H1 (cell line): Measurements from ENCODE around the gene TRABD. TPM values are rescaled to one million over a fixed set of nuclear protein-coding genes. Genes with fewer than 3 reads are reported as not detected.

Experiments
- CTCF ChIA-PET: fragments of 300-600 bp; sonication (Branson Sonifier 250); formaldehyde crosslinking; loops from one replicate; lab custom pipeline; 2021; ENCODE audit not compliant: partially characterized antibody; lab: Charles Lee
- POLR2A ChIA-PET: fragments of 300-600 bp; sonication (Branson Sonifier 250); formaldehyde crosslinking; loops from one replicate; lab custom pipeline; 2021; ENCODE audit warnings: inconsistent platforms; ENCODE audit not compliant: partially characterized antibody; lab: Charles Lee
- DNase-seq, 2 experiments: peaks; one replicate each; pipeline versions ENCODE4 v3.0.0 to v3.0.0-alpha.2; 2010 to 2022; ENCODE audit warnings: low spot score in 2 of 2, low read depth in 1 of 2, mixed read lengths in 1 of 2
- FAIRE-seq: peaks from 2 replicates; lab custom pipeline; 2011; peaks lifted over from hg19 to GRCh38; lab: Jason Lieb, UNC
- H2AFZ ChIP-seq: 2 replicates; pipeline ENCODE4 v1.8.1; 2012; ENCODE audit warnings: low read length, inconsistent platforms
- H2AK5ac ChIP-seq: 2 replicates; pipeline ENCODE4 v1.6.1; 2013; ENCODE audit warnings: low read depth, low read length
- H2BK120ac ChIP-seq: replicated peaks from 2 replicates; pipeline ENCODE3; 2013; ENCODE audit warnings: low read depth, low read length, inconsistent platforms
- H2BK12ac ChIP-seq: 2 replicates; pipeline ENCODE4 v1.6.1; 2013; ENCODE audit warnings: low read depth, low read length
- H2BK15ac ChIP-seq: 2 replicates; pipeline ENCODE4 v1.6.1; 2013; ENCODE audit warnings: low read length
- H2BK20ac ChIP-seq: 2 replicates; pipeline ENCODE4 v1.6.1; 2013; ENCODE audit warnings: low read length
- H2BK5ac ChIP-seq: 2 replicates; pipeline ENCODE4 v1.6.1; 2013; ENCODE audit warnings: low read depth, low read length
- H3K14ac ChIP-seq: 2 replicates; pipeline ENCODE4 v1.6.1; 2013; ENCODE audit warnings: inconsistent platforms; ENCODE audit not compliant: insufficient read length
- H3K18ac ChIP-seq: 2 replicates; pipeline ENCODE4 v1.6.1; 2013; ENCODE audit warnings: low read length; ENCODE audit errors: extremely low read depth
- H3K23ac ChIP-seq: 2 replicates; pipeline ENCODE4 v1.6.1; 2013; ENCODE audit warnings: inconsistent platforms; ENCODE audit not compliant: insufficient read length
- H3K23me2 ChIP-seq: 2 replicates; pipeline ENCODE4 v1.6.1; 2013; ENCODE audit warnings: low read depth, low read length
- H3K27ac ChIP-seq: 2 replicates; pipeline ENCODE4 v1.6.1; 2011; ENCODE audit warnings: low read depth, low read length, inconsistent platforms
- H3K27me3 ChIP-seq, 4 experiments: replicated peaks in 1 of 4; 1 replicate in 1 of 4; 2 replicates in 3 of 4; pipeline versions ENCODE4 v1.6.1 to v1.8.1; 2011 to 2013; ENCODE audit warnings: low read length in 3 of 4, mild to moderate bottlenecking in 3 of 4, inconsistent platforms in 2 of 4, mixed read lengths in 2 of 4, moderate library complexity in 1 of 4; ENCODE audit not compliant: control insufficient read depth in 3 of 4, insufficient read depth in 3 of 4; ENCODE audit errors: extremely low read depth in 1 of 4
- H3K36me3 ChIP-seq, 4 experiments: 2 replicates each; pipeline versions ENCODE4 v1.6.1 to v1.8.1; 2011 to 2013; ENCODE audit warnings: mild to moderate bottlenecking in 4 of 4, low read length in 3 of 4, moderate library complexity in 2 of 4, control low read depth in 1 of 4, inconsistent platforms in 1 of 4; ENCODE audit not compliant: insufficient read depth in 4 of 4, control insufficient read depth in 2 of 4
- H3K4ac ChIP-seq: replicated peaks from 2 replicates; pipeline ENCODE3; 2013; ENCODE audit warnings: low read length, low read depth, mixed read lengths, inconsistent platforms; ENCODE audit not compliant: insufficient read length
- H3K4me1 ChIP-seq, 4 experiments: replicated peaks in 1 of 4; 1 replicate in 1 of 4; 2 replicates in 3 of 4; pipeline versions ENCODE4 v1.6.1 to v1.8.1; 2011 to 2013; ENCODE audit warnings: low read length in 3 of 4, inconsistent platforms in 2 of 4, mixed read lengths in 1 of 4; ENCODE audit not compliant: insufficient read depth in 4 of 4, control insufficient read depth in 3 of 4
- H3K4me2 ChIP-seq, 2 experiments: 2 replicates each; pipeline versions ENCODE4 v1.6.1 to v1.8.1; 2011 to 2013; ENCODE audit warnings: low read depth in 2 of 2, low read length in 2 of 2, control low read depth in 1 of 2, inconsistent platforms in 1 of 2, mild to moderate bottlenecking in 1 of 2; ENCODE audit not compliant: insufficient read depth in 1 of 2
- H3K4me3 ChIP-seq, 4 experiments: fragments of 200-600, 300-600 bp in 1 of 4; sonication (generic), shearing (Covaris generic), sonication (Bioruptor Twin) in 1 of 4; 2 replicates each; pipeline versions ENCODE4 v1.5.1 to v1.8.1; 2011 to 2016; ENCODE audit warnings: low read length in 4 of 4, low read depth in 3 of 4, control low read depth in 2 of 4, inconsistent platforms in 2 of 4, mild to moderate bottlenecking in 2 of 4, mixed read lengths in 1 of 4, moderate library complexity in 1 of 4; ENCODE audit not compliant: insufficient read depth in 2 of 4; ENCODE audit errors: extremely low read depth in 1 of 4
- H3K56ac ChIP-seq: replicated peaks from 2 replicates; pipeline ENCODE3; 2013; ENCODE audit warnings: low read depth, mild to moderate bottlenecking, mixed read lengths, low read length, inconsistent platforms; ENCODE audit not compliant: insufficient read length
- H3K79me1 ChIP-seq: 2 replicates; pipeline ENCODE4 v1.6.1; 2013; ENCODE audit warnings: low read depth, low read length, control low read depth
- H3K79me2 ChIP-seq, 2 experiments: 2 replicates each; pipeline versions ENCODE4 v1.6.1 to v1.8.1; 2012 to 2013; ENCODE audit warnings: low read length in 2 of 2, mild to moderate bottlenecking in 2 of 2, inconsistent platforms in 1 of 2; ENCODE audit not compliant: insufficient read depth in 2 of 2, control insufficient read depth in 1 of 2
- H3K9ac ChIP-seq, 4 experiments: replicated peaks in 1 of 4; 1 replicate in 1 of 4; 2 replicates in 3 of 4; pipeline versions ENCODE4 v1.6.1 to v1.8.1; 2011 to 2013; ENCODE audit warnings: low read depth in 3 of 4, low read length in 3 of 4, control low read depth in 2 of 4, mild to moderate bottlenecking in 2 of 4, moderate library complexity in 2 of 4, inconsistent platforms in 1 of 4; ENCODE audit errors: extremely low read depth in 1 of 4
- H3K9me3 ChIP-seq, 2 experiments: 2 replicates each; pipeline versions ENCODE4 v1.6.1 to v1.8.1; 2012 to 2013; ENCODE audit warnings: mild to moderate bottlenecking in 2 of 2, moderate library complexity in 2 of 2, control low read depth in 1 of 2, inconsistent platforms in 1 of 2, low read depth in 1 of 2, low read length in 1 of 2, mixed read lengths in 1 of 2; ENCODE audit not compliant: insufficient read depth in 2 of 2
- H4K20me1 ChIP-seq, 2 experiments: replicated peaks in 1 of 2; 2 replicates each; pipeline versions ENCODE3 to v1.8.1; 2011 to 2013; ENCODE audit warnings: inconsistent platforms in 2 of 2, low read length in 2 of 2, mild to moderate bottlenecking in 1 of 2; ENCODE audit not compliant: insufficient read depth in 2 of 2, control insufficient read depth in 1 of 2
- H4K5ac ChIP-seq: 2 replicates; pipeline ENCODE4 v1.6.1; 2013; ENCODE audit warnings: low read length, low read depth, mixed read lengths, inconsistent platforms; ENCODE audit not compliant: insufficient read length
- H4K8ac ChIP-seq: 2 replicates; pipeline ENCODE4 v1.8.0; 2013; ENCODE audit warnings: mild to moderate bottlenecking, moderate library complexity, low read length, inconsistent platforms; ENCODE audit not compliant: insufficient read depth; ENCODE audit errors: extremely low read depth
- H4K91ac ChIP-seq: replicated peaks from 2 replicates; pipeline ENCODE3; 2013; ENCODE audit warnings: low read length, mixed read lengths, inconsistent platforms; ENCODE audit not compliant: insufficient read length
- BCL11A ChIP-seq, 2 experiments: IDR thresholded peaks; one replicate each; pipeline ENCODE4 v1.6.1; 2011; ENCODE audit warnings: low read depth in 2 of 2, low read length in 2 of 2, mild to moderate bottlenecking in 2 of 2
- FOSL1 ChIP-seq: IDR thresholded peaks from 2 replicates; pipeline ENCODE4 v1.6.1; 2011; ENCODE audit warnings: mild to moderate bottlenecking, low read depth, low read length, moderate library complexity; ENCODE audit not compliant: insufficient read depth
- KDM5A ChIP-seq: fragments of 200-600 bp; IDR thresholded peaks from 2 replicates; pipeline ENCODE4 v1.7.1; 2012; ENCODE audit warnings: mild to moderate bottlenecking, low read length, inconsistent platforms, mixed read lengths
- RFX5 ChIP-seq: IDR thresholded peaks from 2 replicates; pipeline ENCODE4 v1.6.1; 2011; ENCODE audit warnings: low read depth, low read length, improper control_type of control experiment, borderline replicate concordance
- SIN3A ChIP-seq, 2 experiments: IDR thresholded peaks in 1 of 2; conservative IDR thresholded peaks in 1 of 2; 2 replicates each; pipeline ENCODE4 v1.6.1; 2011 to 2012; ENCODE audit warnings: low read length in 2 of 2, improper control_type of control experiment in 1 of 2, low read depth in 1 of 2, mild to moderate bottlenecking in 1 of 2
- SP4 ChIP-seq: IDR thresholded peaks from 2 replicates; pipeline ENCODE4 v1.6.1; 2012; ENCODE audit warnings: low read length, inconsistent platforms
- SUZ12 ChIP-seq: fragments of 200-600 bp; sonication (generic); IDR thresholded peaks from 2 replicates; pipeline ENCODE4 v1.6.1; 2012; ENCODE audit warnings: mild to moderate bottlenecking, inconsistent platforms, low read length, moderate library complexity, mixed read lengths
- TEAD4 ChIP-seq: IDR thresholded peaks from 2 replicates; pipeline ENCODE4 v1.6.1; 2012; ENCODE audit warnings: low read depth, low read length, inconsistent platforms, mixed read lengths
- whole genome bisulfite sequencing, 2 experiments: shearing (Covaris generic) in 1 of 2; methylation state at CpG; one replicate each; pipeline versions ENCODE4 v1.1.6 to v1.1.7; 2013 to 2015; ENCODE audit warnings: low lambda C conversion rate in 2 of 2, mixed read lengths in 2 of 2, inconsistent platforms in 1 of 2, low coverage in 1 of 2, missing lambda C conversion rate in 1 of 2; ENCODE audit not compliant: insufficient replicate concordance in 2 of 2, insufficient coverage in 1 of 2, insufficient read length in 1 of 2; ENCODE audit errors: extremely low coverage in 1 of 2, missing lambda C conversion rate in 1 of 2; 5-methylcytosine and 5-hydroxymethylcytosine counted together
- polyA plus RNA-seq, 7 experiments: library from polyadenylated mRNA; depleted of rRNA in 3 of 7; stranded (reverse) in 5 of 7; unstranded in 2 of 7; fragments of >200 nt in 5 of 7; fragments of 200-250 nt in 2 of 7; gene quantifications; 1 replicate in 5 of 7; 2 replicates in 1 of 7; 4 replicates in 1 of 7; pipeline versions ENCODE4 v1.2.1 to v1.2.3, GENCODE V29; 2011 to 2013; ENCODE audit warnings: missing spikeins in 2 of 7, mixed read lengths in 2 of 7
- total RNA-seq: library from RNA; stranded (reverse); fragmentation: NEBNext Ultra II Directional; extraction: Animal tissue kit (Norgen Biotek cat#: 25700); gene quantifications from 2 replicates; pipeline ENCODE4 v1.2.1, GENCODE V29; 2021

The TRABD gene
- total and polyA plus RNA-seq, 2 of the 8 experiments (the other 6 are each of a cell fraction or from before 2014, with no cell fraction given) = 44.2 to 57.5 TPM

DNA sequence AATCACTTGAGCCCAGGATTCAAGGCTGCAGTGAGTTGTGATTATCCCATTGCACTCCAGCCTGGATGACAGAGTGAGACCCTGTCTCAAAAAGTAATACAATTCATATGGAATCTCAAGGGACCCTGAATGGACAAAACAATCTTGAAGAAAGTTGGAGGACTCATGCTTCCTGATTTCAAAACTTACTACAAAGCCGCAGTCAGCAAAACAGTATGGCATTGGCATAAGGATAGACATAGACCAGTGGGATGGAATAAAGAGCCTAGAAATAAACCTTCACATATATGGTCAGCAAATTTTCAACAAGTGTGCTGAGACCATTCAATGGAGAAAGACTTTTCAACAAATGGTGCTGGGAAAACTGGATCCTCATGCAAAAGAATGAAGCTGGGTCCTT lies 17.6 kb downstream of the TRABD start:
- H2BK5ac ChIP-seq = no peak overlapping the region
- H3K9ac ChIP-seq = no peak overlapping the region
- no peak overlapping the region for H2BK20ac ChIP-seq
- no peak overlapping the region for H4K8ac ChIP-seq
- H3K4me3 ChIP-seq = no peak overlapping the region
- ChIA-PET CTCF (interaction anchor here (1.1 to 7.0 kb wide), 2 partner anchors 9 to 53 kb away, joined by 4 to 83 read pairs; no protein-coding TSS in a partner anchor), POLR2A (no interaction called here)
- DNase-seq (no peak), FAIRE-seq (no peak)
- H3K23me2 ChIP-seq = peaks cover 13% of the 10 kb centered on the region; the same call in 1 of the 2 replicates
- peaks cover 2% of the 10 kb centered on the region; the same call in 1 of the 2 replicates for H3K79me1 ChIP-seq
- peaks cover 0 to 13% of the 10 kb centered on the region in 2 experiments; a peak in 1 of 4 replicates for H3K79me2 ChIP-seq
- no peak overlapping the region for H3K23ac ChIP-seq
- H3K27ac ChIP-seq = no peak overlapping the region
- H3K4ac ChIP-seq = no peak overlapping the region
- H3K27me3 ChIP-seq = no peaks in the 10 kb centered on the region
- H4K91ac ChIP-seq = no peak overlapping the region
- no peak overlapping the region for H2BK120ac ChIP-seq
- no peak overlapping the region for H3K4me2 ChIP-seq
- no peak overlapping the region for H3K18ac ChIP-seq
- no peak overlapping the region for H3K56ac ChIP-seq
- no peak overlapping the region for H2AFZ ChIP-seq
- peaks cover 4 to 22% of the 10 kb centered on the region in 2 experiments for H4K20me1 ChIP-seq
- no peak overlapping the region for H2AK5ac ChIP-seq
- H2BK12ac ChIP-seq = no peak overlapping the region
- TF ChIP-seq TEAD4 (no peak), RFX5 (no peak), KDM5A (no peak), SUZ12 (no peak), SP4 (no peak), FOSL1 (no peak), BCL11A (IDR thresholded peaks at IDR 0.05; ENCODE audit: low read depth in 2 of 2, low read length in 2 of 2) (no peak), SIN3A (conservative IDR thresholded peaks at IDR 0.05 in 1 of 2, IDR thresholded peaks at IDR 0.05 in 1 of 2; ENCODE audit: low read depth in 1 of 2, low read length in 2 of 2) (no peak)
- H3K9me3 ChIP-seq = no peaks in the 10 kb centered on the region
- H3K36me3 ChIP-seq = peaks cover 0 to 15% (median 6%) of the 10 kb centered on the region in 4 experiments; a peak in 5 of 8 replicates
- peaks cover 0 to 8% (median 6%) of the 10 kb centered on the region in 4 experiments; a peak in 6 of 7 replicates for H3K4me1 ChIP-seq
- WGBS, 2 experiments = 87% methylated on average over 1 of the region's 1 CpG; no CpG with 5 or more reads in 1 of the 2 experiments
- no peak overlapping the region for H2BK15ac ChIP-seq
- no peak overlapping the region for H4K5ac ChIP-seq
- H3K14ac ChIP-seq = no peak overlapping the region
